HepG2 (cell line): ENCODE data around the gene AUP1. TPM values are rescaled to one million over a fixed set of nuclear protein-coding genes. Genes with fewer than 3 reads are reported as not detected.

Experiments
- HOXA3 ChIP-seq: sonication (generic); formaldehyde crosslinking; IDR thresholded peaks from 2 replicates; pipeline ENCODE4 v1.5.0; 2020; ENCODE audit warnings: missing genetic modification reagents
- KDM2A ChIP-seq: sonication (generic); formaldehyde crosslinking; IDR thresholded peaks from 2 replicates; pipeline ENCODE4 v1.4.0; 2020; ENCODE audit warnings: low read depth, missing genetic modification reagents, borderline replicate concordance
- MEIS2 ChIP-seq: sonication (generic); formaldehyde crosslinking; IDR thresholded peaks from 2 replicates; pipeline ENCODE4 v1.9.0; 2021; ENCODE audit warnings: mild to moderate bottlenecking, missing genetic modification reagents
- SAP130 ChIP-seq: IDR thresholded peaks from 2 replicates; pipeline ENCODE4 v1.6.1; 2016; ENCODE audit warnings: low read depth
- SPEN ChIP-seq: sonication (generic); formaldehyde crosslinking; IDR thresholded peaks from 2 replicates; pipeline ENCODE4 v1.5.1; 2020; ENCODE audit warnings: low read depth, mild to moderate bottlenecking, missing genetic modification reagents
- TBX2 ChIP-seq: sonication (generic); formaldehyde crosslinking; IDR thresholded peaks from 2 replicates; pipeline ENCODE4 v1.5.0; 2020; ENCODE audit warnings: missing genetic modification reagents, mild to moderate bottlenecking, borderline replicate concordance
- TCF7 ChIP-seq: sonication (generic); IDR thresholded peaks from 2 replicates; pipeline ENCODE4 v1.6.1; 2016; ENCODE audit warnings: antibody characterized with exemption, low read depth
- YEATS4 ChIP-seq: sonication (generic); formaldehyde crosslinking; IDR thresholded peaks from 2 replicates; pipeline ENCODE4 v1.4.0; 2020; ENCODE audit warnings: missing genetic modification reagents, borderline replicate concordance
- ZNF33B ChIP-seq: sonication (generic); formaldehyde crosslinking; IDR thresholded peaks from 2 replicates; pipeline ENCODE4 v1.5.1; 2020; ENCODE audit warnings: mild to moderate bottlenecking, missing genetic modification reagents
- ZNF570 ChIP-seq: sonication (generic); formaldehyde crosslinking; IDR thresholded peaks from 2 replicates; pipeline ENCODE4 v1.4.0; 2020; ENCODE audit warnings: mild to moderate bottlenecking, missing genetic modification reagents, borderline replicate concordance
- ZNF746 ChIP-seq: sonication (generic); formaldehyde crosslinking; IDR thresholded peaks from 2 replicates; pipeline ENCODE4 v1.8.0; 2022; ENCODE audit warnings: mild to moderate bottlenecking, missing genetic modification reagents
- ZNF761 ChIP-seq: sonication (generic); formaldehyde crosslinking; conservative IDR thresholded peaks from 2 replicates; pipeline ENCODE4 v1.4.0; 2020; ENCODE audit warnings: mild to moderate bottlenecking, missing genetic modification reagents
- ZNF777 ChIP-seq: sonication (generic); formaldehyde crosslinking; IDR thresholded peaks from 2 replicates; pipeline ENCODE4 v1.4.0; 2020; ENCODE audit warnings: missing genetic modification reagents
- ZNF850 ChIP-seq: sonication (generic); formaldehyde crosslinking; conservative IDR thresholded peaks from 2 replicates; pipeline ENCODE4 v1.9.0; 2021; ENCODE audit warnings: mild to moderate bottlenecking, missing genetic modification reagents
- polyA plus RNA-seq, 8 experiments: library from polyadenylated mRNA; depleted of rRNA in 3 of 8; stranded (reverse) in 7 of 8; unstranded in 1 of 8; fragments of >200 nt; fragmentation: Illumina TruSeq in 4 of 8; extraction: Trizol in 4 of 8; gene quantifications; 2 replicates each; pipeline versions ENCODE4 v1.2.1 to v1.2.3, GENCODE V29; 2011 to 2016; ENCODE audit warnings: low read depth in 4 of 8, missing spikeins in 1 of 8, mixed read lengths in 1 of 8; ENCODE audit not compliant: insufficient read depth in 1 of 8
- total RNA-seq, 5 experiments: library from RNA; depleted of rRNA; stranded (reverse); fragments of >200 nt; fragmentation: Illumina TruSeq; extraction: Trizol; gene quantifications; 2 replicates each; pipeline ENCODE4 v1.2.3, GENCODE V29; 2016; ENCODE audit warnings: low read depth in 1 of 5
- TF ChIP-seq, protein P1 (sequence below): sonication (generic); formaldehyde crosslinking; IDR thresholded peaks from 2 replicates; pipeline ENCODE4 v1.8.1; 2023; ENCODE audit warnings: mild to moderate bottlenecking, inconsistent platforms, moderate library complexity, missing genetic modification reagents, borderline replicate concordance
- TF ChIP-seq, protein P2 (sequence below): sonication (generic); formaldehyde crosslinking; IDR thresholded peaks from 2 replicates; pipeline ENCODE4 v1.8.1; 2023; ENCODE audit warnings: mild to moderate bottlenecking, moderate library complexity, missing genetic modification reagents
- TF ChIP-seq, protein P3 (sequence below): IDR thresholded peaks from 2 replicates; pipeline ENCODE4 v1.6.1; 2016; ENCODE audit warnings: missing compliant biosample characterization, missing genetic modification reagents, borderline replicate concordance
- TF ChIP-seq, protein P4 (sequence below): sonication (generic); formaldehyde crosslinking; IDR thresholded peaks from 2 replicates; pipeline ENCODE4 v1.4.0; 2020; ENCODE audit warnings: mild to moderate bottlenecking, missing genetic modification reagents
- TF ChIP-seq, protein P5 (sequence below): sonication (generic); formaldehyde crosslinking; IDR thresholded peaks from 2 replicates; pipeline ENCODE4 v1.4.0; 2020; ENCODE audit warnings: missing genetic modification reagents, borderline replicate concordance
- TF ChIP-seq, protein P6 (sequence below): IDR thresholded peaks from 2 replicates; pipeline ENCODE4 v1.6.1; 2016; ENCODE audit warnings: mild to moderate bottlenecking, missing biosample characterization, missing genetic modification reagents

AUP1 gene
- total and polyA plus RNA-seq, 2 of the 13 experiments (the other 11 are each of a cell fraction or from before 2014, with no cell fraction given): 174 to 267 TPM

DNA sequence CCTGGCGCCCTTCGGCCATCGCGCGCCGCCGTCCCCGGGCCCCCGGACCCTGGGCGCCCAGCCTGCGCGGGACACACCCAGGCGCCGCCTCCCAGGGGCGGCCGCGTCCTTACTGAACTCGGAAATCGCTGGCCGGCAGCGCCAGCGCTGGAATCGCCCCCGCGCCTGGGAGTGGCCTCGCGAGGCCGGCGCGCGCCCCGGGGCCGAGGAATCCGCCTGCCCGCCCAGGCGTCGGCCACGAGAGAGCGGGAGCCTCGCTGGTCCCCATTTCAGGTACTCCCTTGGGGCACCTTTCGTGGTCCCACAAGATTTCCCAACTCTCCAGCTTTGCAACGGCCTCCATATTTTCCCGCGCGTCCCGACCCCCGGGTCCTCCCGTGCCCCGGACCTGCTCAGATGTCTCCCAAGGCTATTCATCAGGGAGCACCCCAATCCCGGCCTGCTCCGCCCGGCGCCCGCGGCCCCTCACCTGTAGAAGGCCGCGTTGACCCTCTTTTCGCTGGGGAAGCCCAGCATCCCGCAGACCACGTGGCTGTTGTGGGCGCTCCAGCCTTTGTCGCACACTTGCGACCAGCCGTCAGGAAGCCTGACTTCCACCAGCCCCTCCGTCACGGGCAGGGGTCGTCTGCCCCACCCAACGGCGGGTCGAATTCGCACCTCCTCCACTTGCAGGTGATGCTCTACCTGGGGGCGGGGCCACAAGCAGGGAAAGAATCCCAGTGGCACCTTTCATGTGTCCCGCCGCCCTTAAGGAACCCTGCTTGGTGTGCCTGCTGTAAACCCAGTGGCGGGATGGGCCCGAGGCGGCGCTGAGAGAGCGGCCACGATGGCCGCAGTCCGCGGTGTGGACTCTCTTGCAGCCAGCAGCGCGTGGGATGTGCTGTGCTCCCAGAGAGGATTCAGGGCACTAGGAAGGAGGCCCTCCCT lies 19.7 kb upstream of the AUP1 start (continued):
- TF ChIP-seq, protein P1, sequence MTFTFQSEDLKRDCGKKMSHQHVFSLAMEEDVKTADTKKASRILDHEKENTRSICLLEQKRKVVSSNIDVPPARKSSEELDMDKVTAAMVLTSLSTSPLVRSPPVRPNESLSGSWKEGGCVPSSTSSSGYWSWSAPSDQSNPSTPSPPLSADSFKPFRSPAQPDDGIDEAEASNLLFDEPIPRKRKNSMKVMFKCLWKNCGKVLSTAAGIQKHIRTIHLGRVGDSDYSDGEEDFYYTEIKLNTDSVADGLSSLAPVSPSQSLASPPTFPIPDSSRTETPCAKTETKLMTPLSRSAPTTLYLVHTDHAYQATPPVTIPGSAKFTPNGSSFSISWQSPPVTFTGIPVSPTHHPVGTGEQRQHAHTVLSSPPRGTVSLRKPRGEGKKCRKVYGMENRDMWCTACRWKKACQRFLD (CRISPR knock-in tag): 0 out of 2 replicates have a peak, but pooled peaks have one; percentile 59
- TF ChIP-seq, protein P2, sequence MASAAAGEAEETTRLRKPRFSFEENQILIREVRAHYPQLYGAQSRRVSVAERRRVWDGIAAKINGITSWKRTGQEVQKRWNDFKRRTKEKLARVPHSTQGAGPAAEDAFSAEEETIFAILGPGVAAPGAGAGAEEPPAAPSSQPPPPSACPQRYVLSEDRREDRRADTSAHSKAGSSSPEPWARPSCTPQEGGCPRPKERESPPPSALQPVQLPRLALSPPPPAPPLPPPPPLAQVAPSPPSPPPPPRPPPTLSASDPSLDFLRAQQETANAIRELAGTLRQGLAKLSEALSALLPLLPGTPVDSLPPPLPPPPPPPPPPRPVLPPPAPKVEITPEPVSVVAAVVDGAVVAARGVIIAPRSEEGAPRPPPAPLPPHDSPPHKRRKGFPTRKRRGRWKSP (CRISPR knock-in tag): peak; percentile 82
- TF ChIP-seq TCF7: no peak
- TF ChIP-seq SPEN (CRISPR knock-in tag): peak; percentile 56
- peak; percentile 80 for TF ChIP-seq YEATS4 (CRISPR knock-in tag)
- TF ChIP-seq, protein P3, sequence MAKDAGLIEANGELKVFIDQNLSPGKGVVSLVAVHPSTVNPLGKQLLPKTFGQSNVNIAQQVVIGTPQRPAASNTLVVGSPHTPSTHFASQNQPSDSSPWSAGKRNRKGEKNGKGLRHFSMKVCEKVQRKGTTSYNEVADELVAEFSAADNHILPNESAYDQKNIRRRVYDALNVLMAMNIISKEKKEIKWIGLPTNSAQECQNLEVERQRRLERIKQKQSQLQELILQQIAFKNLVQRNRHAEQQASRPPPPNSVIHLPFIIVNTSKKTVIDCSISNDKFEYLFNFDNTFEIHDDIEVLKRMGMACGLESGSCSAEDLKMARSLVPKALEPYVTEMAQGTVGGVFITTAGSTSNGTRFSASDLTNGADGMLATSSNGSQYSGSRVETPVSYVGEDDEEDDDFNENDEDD (CRISPR knock-in tag): peak; percentile 82; the same call in 1 of the 2 replicates
- TF ChIP-seq ZNF777 (CRISPR knock-in tag): peak; percentile 40; the same call in 1 of the 2 replicates
- no peak for TF ChIP-seq ZNF746 (CRISPR knock-in tag)
- TF ChIP-seq HOXA3 (CRISPR knock-in tag): peak; percentile 44; the same call in 1 of the 2 replicates
- TF ChIP-seq, protein P4, sequence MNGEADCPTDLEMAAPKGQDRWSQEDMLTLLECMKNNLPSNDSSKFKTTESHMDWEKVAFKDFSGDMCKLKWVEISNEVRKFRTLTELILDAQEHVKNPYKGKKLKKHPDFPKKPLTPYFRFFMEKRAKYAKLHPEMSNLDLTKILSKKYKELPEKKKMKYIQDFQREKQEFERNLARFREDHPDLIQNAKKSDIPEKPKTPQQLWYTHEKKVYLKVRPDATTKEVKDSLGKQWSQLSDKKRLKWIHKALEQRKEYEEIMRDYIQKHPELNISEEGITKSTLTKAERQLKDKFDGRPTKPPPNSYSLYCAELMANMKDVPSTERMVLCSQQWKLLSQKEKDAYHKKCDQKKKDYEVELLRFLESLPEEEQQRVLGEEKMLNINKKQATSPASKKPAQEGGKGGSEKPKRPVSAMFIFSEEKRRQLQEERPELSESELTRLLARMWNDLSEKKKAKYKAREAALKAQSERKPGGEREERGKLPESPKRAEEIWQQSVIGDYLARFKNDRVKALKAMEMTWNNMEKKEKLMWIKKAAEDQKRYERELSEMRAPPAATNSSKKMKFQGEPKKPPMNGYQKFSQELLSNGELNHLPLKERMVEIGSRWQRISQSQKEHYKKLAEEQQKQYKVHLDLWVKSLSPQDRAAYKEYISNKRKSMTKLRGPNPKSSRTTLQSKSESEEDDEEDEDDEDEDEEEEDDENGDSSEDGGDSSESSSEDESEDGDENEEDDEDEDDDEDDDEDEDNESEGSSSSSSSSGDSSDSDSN (CRISPR knock-in tag): peak; percentile 70; the same call in 1 of the 2 replicates
- TF ChIP-seq ZNF570: no peak
- peak; percentile 68; the same call in 1 of the 2 replicates for TF ChIP-seq SAP130
- TF ChIP-seq MEIS2 (CRISPR knock-in tag): 0 out of 2 replicates have a peak, but pooled peaks have one; percentile 53
- peak; percentile 50 for TF ChIP-seq KDM2A (CRISPR knock-in tag)
- no peak for TF ChIP-seq ZNF850
- TF ChIP-seq, protein P5, sequence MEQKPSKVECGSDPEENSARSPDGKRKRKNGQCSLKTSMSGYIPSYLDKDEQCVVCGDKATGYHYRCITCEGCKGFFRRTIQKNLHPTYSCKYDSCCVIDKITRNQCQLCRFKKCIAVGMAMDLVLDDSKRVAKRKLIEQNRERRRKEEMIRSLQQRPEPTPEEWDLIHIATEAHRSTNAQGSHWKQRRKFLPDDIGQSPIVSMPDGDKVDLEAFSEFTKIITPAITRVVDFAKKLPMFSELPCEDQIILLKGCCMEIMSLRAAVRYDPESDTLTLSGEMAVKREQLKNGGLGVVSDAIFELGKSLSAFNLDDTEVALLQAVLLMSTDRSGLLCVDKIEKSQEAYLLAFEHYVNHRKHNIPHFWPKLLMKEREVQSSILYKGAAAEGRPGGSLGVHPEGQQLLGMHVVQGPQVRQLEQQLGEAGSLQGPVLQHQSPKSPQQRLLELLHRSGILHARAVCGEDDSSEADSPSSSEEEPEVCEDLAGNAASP (CRISPR knock-in tag): 0 out of 2 replicates have a peak, but pooled peaks have one; percentile 21
- TF ChIP-seq, protein P6, sequence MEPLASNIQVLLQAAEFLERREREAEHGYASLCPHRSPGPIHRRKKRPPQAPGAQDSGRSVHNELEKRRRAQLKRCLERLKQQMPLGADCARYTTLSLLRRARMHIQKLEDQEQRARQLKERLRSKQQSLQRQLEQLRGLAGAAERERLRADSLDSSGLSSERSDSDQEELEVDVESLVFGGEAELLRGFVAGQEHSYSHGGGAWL (CRISPR knock-in tag): peak; percentile 44; the same call in 1 of the 2 replicates
- TF ChIP-seq ZNF761: no peak
- TF ChIP-seq ZNF33B (CRISPR knock-in tag): no peak
- peak; percentile 42; the same call in 1 of the 2 replicates for TF ChIP-seq TBX2 (CRISPR knock-in tag)
